GM20000 (cell line): ENCODE measurements around the gene SAMD10.
"Not testable (repeated sequence)": the region's sequence is repeated elsewhere in the genome, so short reads cannot be mapped to it uniquely, and the experiment has no call there.

Experiments used
- DNase-seq: peaks from one replicate; pipeline ENCODE4 v3.0.0; 2012; ENCODE audit warnings: low spot score
- TF ChIP-seq, protein P1 (sequence below): IDR thresholded peaks from 2 replicates; pipeline ENCODE4 v1.5.1; 2012; ENCODE audit warnings: mild to moderate bottlenecking, control low read depth; ENCODE audit errors: extremely low read depth, missing control alignments

Gene SAMD10

DNA sequence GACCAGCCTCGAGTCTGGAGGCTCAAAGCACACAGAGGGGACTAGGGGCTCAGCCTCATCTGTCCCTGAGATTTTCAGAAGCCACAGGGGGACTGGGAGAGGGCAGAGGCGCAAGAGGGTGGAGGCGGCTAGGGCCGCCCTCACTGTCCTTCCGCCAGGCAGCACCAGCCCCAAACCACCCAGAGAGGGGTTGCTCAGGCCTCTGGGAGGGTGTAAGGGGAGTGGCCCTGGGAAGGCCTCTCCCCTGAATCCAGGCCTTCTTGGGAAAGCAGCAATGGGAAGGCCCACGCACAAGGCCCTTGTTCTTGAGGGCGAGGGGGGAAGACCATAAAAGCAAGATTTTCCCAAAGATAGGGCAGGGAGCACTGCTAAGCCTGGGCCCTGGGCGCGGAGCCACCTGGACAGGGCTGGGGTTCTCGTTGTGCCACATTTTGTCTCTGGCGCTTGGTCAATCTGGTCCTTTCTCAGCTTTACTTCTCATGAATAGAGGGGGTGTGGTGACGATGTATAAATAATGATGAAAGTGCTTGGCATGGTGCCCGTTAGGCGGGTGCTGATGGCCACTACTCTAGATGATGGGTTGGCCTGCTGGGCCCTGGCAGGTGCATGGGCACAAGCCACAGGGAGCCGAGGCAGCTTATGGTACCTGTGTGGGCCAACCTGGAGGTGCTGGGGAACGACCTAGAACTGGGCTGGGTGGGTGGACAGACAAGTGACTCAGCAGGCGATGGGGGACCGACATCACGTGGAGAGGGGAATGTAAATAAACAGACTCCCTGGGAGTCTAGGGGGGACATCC is 4.8 kb downstream of the SAMD10 start:
- TF ChIP-seq, protein P1, sequence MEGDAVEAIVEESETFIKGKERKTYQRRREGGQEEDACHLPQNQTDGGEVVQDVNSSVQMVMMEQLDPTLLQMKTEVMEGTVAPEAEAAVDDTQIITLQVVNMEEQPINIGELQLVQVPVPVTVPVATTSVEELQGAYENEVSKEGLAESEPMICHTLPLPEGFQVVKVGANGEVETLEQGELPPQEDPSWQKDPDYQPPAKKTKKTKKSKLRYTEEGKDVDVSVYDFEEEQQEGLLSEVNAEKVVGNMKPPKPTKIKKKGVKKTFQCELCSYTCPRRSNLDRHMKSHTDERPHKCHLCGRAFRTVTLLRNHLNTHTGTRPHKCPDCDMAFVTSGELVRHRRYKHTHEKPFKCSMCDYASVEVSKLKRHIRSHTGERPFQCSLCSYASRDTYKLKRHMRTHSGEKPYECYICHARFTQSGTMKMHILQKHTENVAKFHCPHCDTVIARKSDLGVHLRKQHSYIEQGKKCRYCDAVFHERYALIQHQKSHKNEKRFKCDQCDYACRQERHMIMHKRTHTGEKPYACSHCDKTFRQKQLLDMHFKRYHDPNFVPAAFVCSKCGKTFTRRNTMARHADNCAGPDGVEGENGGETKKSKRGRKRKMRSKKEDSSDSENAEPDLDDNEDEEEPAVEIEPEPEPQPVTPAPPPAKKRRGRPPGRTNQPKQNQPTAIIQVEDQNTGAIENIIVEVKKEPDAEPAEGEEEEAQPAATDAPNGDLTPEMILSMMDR, result no peak
- no peak for DNase-seq

DNA sequence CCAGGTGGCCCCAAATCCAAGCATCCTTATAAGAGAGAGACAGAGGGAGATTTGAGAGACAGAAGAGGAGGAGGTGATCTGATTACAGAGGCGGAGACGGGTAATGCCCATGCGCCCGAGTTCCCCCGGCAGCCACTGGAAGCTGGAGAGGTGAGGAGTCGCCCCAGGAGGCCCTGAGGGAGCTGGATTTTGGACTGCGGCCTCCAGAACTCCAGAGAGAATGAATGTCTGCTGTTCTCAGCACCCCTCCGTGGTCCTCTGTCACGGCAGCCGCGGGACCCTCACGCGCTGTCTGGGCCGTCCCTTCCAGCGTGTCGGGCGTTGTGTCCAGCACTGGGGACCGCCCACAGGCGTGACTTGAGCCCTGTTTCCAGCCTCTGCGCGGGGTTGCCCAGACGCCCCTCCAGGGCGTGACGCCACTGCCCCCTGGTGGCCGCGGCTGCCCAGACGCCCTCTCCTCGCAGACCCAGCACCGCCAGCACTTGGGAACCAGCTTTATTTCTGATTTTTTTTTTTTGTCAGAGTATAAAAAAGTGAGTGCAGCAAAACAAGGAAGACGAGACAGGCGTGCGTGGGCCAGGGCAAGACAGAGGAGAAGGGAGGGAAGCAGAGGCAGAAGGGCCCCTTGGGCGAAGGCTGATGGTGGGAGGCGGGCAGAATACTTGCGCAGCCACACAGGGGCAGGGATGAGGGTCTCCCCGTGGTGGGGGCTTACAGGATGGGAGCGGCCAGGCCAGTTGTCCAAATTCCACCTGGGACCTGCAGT is 5.6 kb downstream of the SAMD10 start:
- peak; percentile 90 for DNase-seq
- TF ChIP-seq, protein P1, result peak; percentile 95

DNA sequence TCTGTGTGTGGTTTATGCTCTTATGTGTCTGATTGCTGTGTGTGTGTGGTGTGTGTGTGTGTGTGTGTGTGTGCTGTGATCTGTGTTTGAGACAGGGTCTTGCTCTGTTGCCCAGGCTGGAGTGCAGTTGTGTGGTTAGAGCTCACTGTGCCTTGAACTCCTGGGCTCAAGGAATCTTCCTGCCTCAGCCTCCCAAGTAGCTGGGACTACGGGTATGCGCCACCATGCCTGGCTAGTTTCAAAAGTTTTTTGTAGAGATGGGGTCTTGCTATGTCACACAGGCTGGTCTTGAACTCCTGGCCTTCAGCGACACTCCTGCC is 6.3 kb downstream of the SAMD10 start:
- no peak for DNase-seq
- TF ChIP-seq, protein P1, result no peak

DNA sequence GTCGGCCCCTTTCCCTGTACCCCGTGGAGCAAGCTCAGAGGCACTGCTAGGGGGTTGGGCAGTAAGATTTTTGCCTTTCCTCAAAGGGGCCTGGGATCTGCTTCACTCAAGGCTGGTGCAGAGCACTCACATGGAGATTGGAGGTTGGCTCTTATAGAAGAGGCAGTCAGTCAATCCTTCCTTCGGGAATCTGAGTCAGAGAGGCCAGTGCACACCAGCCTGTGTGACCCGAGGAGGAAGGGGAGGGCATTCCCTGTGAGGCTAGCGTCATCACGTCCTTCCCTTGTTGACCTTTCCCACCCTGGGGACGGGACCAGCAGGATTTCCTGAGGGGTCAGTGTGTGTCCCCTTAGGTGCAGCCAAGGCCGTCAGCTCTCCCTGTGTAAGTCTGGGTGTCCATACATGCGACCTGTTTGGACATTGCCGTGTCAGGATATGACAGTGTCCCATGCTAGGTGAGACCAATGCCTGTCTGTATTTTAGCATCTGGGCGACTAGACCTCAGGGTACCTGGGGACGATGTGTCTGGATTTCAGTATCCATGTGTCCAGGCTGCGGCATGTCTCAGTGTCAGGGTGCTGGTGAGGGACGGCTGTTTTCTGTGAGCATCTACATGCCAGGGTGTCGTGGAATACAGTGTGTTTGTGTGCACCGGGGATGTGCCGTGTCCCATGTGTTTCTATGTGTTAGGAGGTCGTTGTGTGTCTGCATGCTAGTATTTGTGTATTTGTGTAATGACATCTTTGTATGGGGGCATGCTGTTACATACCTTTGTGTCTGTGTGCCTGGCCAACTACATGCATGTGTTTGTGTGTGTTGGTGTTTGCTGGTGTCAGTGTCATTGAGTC is 6.9 kb downstream of the SAMD10 start:
- no peak for DNase-seq
- TF ChIP-seq, protein P1, result no peak

DNA sequence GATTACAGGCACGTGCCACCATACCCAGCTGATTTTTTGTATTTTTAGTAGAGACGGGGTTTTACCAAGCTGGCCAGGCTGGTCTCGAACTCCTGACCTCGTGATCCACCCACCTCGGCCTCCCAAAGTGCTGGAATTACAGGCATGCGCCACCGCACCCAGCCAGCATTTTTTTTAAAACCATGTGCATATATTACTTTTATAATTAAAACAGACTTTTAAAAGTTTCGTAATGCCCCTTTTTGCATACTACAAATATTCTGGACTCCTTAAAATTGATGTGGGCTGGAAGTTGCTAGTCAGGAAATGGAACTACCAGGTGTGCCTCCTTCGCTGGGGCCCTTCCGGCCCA is 7.5 kb downstream of the SAMD10 start:
- DNase-seq, result not testable (repeated sequence)

DNA sequence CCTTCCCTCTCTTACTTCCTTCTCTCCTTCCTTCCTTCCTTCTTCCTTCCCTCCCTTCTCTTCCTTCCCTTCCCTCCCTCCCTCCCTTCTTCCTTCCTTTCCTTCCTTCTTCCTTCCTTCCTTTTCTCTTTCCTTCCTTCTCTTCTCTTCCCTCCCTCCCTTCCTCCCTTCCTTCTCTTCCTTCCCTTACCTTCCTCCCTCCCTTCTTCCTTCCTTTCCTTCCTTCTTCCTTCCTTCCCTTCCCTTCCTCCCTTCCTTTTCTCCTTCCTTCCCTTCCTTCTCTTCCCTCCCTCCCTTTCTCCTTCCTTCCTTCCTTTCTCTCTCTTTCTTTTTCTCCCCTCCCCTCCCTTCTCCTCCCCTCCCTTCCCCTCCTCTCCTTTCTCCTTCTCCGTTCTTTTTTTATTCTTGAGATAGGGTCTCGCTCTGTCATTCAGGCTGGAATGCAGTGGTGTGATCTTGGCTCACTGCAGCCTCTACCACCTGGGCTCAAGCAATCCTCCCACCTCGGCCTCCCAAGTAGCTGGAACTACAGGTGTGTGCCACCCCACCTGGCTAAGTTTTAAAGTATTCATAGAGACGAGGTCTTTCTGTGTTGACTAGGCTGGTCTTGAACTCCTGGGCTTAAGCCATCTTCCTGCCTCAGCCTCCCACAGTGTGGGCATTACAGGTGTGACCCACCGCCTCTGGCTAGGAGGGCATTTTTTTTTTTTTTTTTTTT is 8.6 kb downstream of the SAMD10 start:
- TF ChIP-seq, protein P1, result no peak
- no peak for DNase-seq
